H1 (cell line): ENCODE measurements around the gene MYADM. TPM values are rescaled to one million over a fixed set of nuclear protein-coding genes. Genes with fewer than 3 reads are reported as not detected.
A peak's percentile ranks its signal among the peaks of the same experiment; 100 is the strongest.

ENCODE experiments used
- CTCF ChIA-PET: fragments of 300-600 bp; sonication (Branson Sonifier 250); formaldehyde crosslinking; loops from one replicate; lab custom pipeline; 2021; ENCODE audit not compliant: partially characterized antibody; lab: Charles Lee
- POLR2A ChIA-PET: fragments of 300-600 bp; sonication (Branson Sonifier 250); formaldehyde crosslinking; loops from one replicate; lab custom pipeline; 2021; ENCODE audit warnings: inconsistent platforms; ENCODE audit not compliant: partially characterized antibody; lab: Charles Lee
- DNase-seq, 2 experiments: peaks; one replicate each; pipeline versions ENCODE4 v3.0.0 to v3.0.0-alpha.2; 2010 to 2022; ENCODE audit warnings: low spot score in 2 of 2, low read depth in 1 of 2, mixed read lengths in 1 of 2
- FAIRE-seq: peaks from 2 replicates; lab custom pipeline; 2011; peaks lifted over from hg19 to GRCh38; lab: Jason Lieb, UNC
- H2AFZ ChIP-seq: 2 replicates; pipeline ENCODE4 v1.8.1; 2012; ENCODE audit warnings: low read length, inconsistent platforms
- H2AK5ac ChIP-seq: 2 replicates; pipeline ENCODE4 v1.6.1; 2013; ENCODE audit warnings: low read depth, low read length
- H2BK120ac ChIP-seq: replicated peaks from 2 replicates; pipeline ENCODE3; 2013; ENCODE audit warnings: low read depth, low read length, inconsistent platforms
- H2BK12ac ChIP-seq: 2 replicates; pipeline ENCODE4 v1.6.1; 2013; ENCODE audit warnings: low read depth, low read length
- H2BK15ac ChIP-seq: 2 replicates; pipeline ENCODE4 v1.6.1; 2013; ENCODE audit warnings: low read length
- H2BK20ac ChIP-seq: 2 replicates; pipeline ENCODE4 v1.6.1; 2013; ENCODE audit warnings: low read length
- H2BK5ac ChIP-seq: 2 replicates; pipeline ENCODE4 v1.6.1; 2013; ENCODE audit warnings: low read depth, low read length
- H3K14ac ChIP-seq: 2 replicates; pipeline ENCODE4 v1.6.1; 2013; ENCODE audit warnings: inconsistent platforms; ENCODE audit not compliant: insufficient read length
- H3K18ac ChIP-seq: 2 replicates; pipeline ENCODE4 v1.6.1; 2013; ENCODE audit warnings: low read length; ENCODE audit errors: extremely low read depth
- H3K23ac ChIP-seq: 2 replicates; pipeline ENCODE4 v1.6.1; 2013; ENCODE audit warnings: inconsistent platforms; ENCODE audit not compliant: insufficient read length
- H3K23me2 ChIP-seq: 2 replicates; pipeline ENCODE4 v1.6.1; 2013; ENCODE audit warnings: low read depth, low read length
- H3K27ac ChIP-seq: 2 replicates; pipeline ENCODE4 v1.6.1; 2011; ENCODE audit warnings: low read depth, low read length, inconsistent platforms
- H3K27me3 ChIP-seq, 4 experiments: replicated peaks in 1 of 4; 1 replicate in 1 of 4; 2 replicates in 3 of 4; pipeline versions ENCODE4 v1.6.1 to v1.8.1; 2011 to 2013; ENCODE audit warnings: low read length in 3 of 4, mild to moderate bottlenecking in 3 of 4, inconsistent platforms in 2 of 4, mixed read lengths in 2 of 4, moderate library complexity in 1 of 4; ENCODE audit not compliant: control insufficient read depth in 3 of 4, insufficient read depth in 3 of 4; ENCODE audit errors: extremely low read depth in 1 of 4
- H3K36me3 ChIP-seq, 4 experiments: 2 replicates each; pipeline versions ENCODE4 v1.6.1 to v1.8.1; 2011 to 2013; ENCODE audit warnings: mild to moderate bottlenecking in 4 of 4, low read length in 3 of 4, moderate library complexity in 2 of 4, control low read depth in 1 of 4, inconsistent platforms in 1 of 4; ENCODE audit not compliant: insufficient read depth in 4 of 4, control insufficient read depth in 2 of 4
- H3K4ac ChIP-seq: replicated peaks from 2 replicates; pipeline ENCODE3; 2013; ENCODE audit warnings: low read length, low read depth, mixed read lengths, inconsistent platforms; ENCODE audit not compliant: insufficient read length
- H3K4me1 ChIP-seq, 4 experiments: replicated peaks in 1 of 4; 1 replicate in 1 of 4; 2 replicates in 3 of 4; pipeline versions ENCODE4 v1.6.1 to v1.8.1; 2011 to 2013; ENCODE audit warnings: low read length in 3 of 4, inconsistent platforms in 2 of 4, mixed read lengths in 1 of 4; ENCODE audit not compliant: insufficient read depth in 4 of 4, control insufficient read depth in 3 of 4
- H3K4me2 ChIP-seq, 2 experiments: 2 replicates each; pipeline versions ENCODE4 v1.6.1 to v1.8.1; 2011 to 2013; ENCODE audit warnings: low read depth in 2 of 2, low read length in 2 of 2, control low read depth in 1 of 2, inconsistent platforms in 1 of 2, mild to moderate bottlenecking in 1 of 2; ENCODE audit not compliant: insufficient read depth in 1 of 2
- H3K4me3 ChIP-seq, 4 experiments: fragments of 200-600, 300-600 bp in 1 of 4; sonication (generic), shearing (Covaris generic), sonication (Bioruptor Twin) in 1 of 4; 2 replicates each; pipeline versions ENCODE4 v1.5.1 to v1.8.1; 2011 to 2016; ENCODE audit warnings: low read length in 4 of 4, low read depth in 3 of 4, control low read depth in 2 of 4, inconsistent platforms in 2 of 4, mild to moderate bottlenecking in 2 of 4, mixed read lengths in 1 of 4, moderate library complexity in 1 of 4; ENCODE audit not compliant: insufficient read depth in 2 of 4; ENCODE audit errors: extremely low read depth in 1 of 4
- H3K56ac ChIP-seq: replicated peaks from 2 replicates; pipeline ENCODE3; 2013; ENCODE audit warnings: low read depth, mild to moderate bottlenecking, mixed read lengths, low read length, inconsistent platforms; ENCODE audit not compliant: insufficient read length
- H3K79me1 ChIP-seq: 2 replicates; pipeline ENCODE4 v1.6.1; 2013; ENCODE audit warnings: low read depth, low read length, control low read depth
- H3K79me2 ChIP-seq, 2 experiments: 2 replicates each; pipeline versions ENCODE4 v1.6.1 to v1.8.1; 2012 to 2013; ENCODE audit warnings: low read length in 2 of 2, mild to moderate bottlenecking in 2 of 2, inconsistent platforms in 1 of 2; ENCODE audit not compliant: insufficient read depth in 2 of 2, control insufficient read depth in 1 of 2
- H3K9ac ChIP-seq, 4 experiments: replicated peaks in 1 of 4; 1 replicate in 1 of 4; 2 replicates in 3 of 4; pipeline versions ENCODE4 v1.6.1 to v1.8.1; 2011 to 2013; ENCODE audit warnings: low read depth in 3 of 4, low read length in 3 of 4, control low read depth in 2 of 4, mild to moderate bottlenecking in 2 of 4, moderate library complexity in 2 of 4, inconsistent platforms in 1 of 4; ENCODE audit errors: extremely low read depth in 1 of 4
- H3K9me3 ChIP-seq, 2 experiments: 2 replicates each; pipeline versions ENCODE4 v1.6.1 to v1.8.1; 2012 to 2013; ENCODE audit warnings: mild to moderate bottlenecking in 2 of 2, moderate library complexity in 2 of 2, control low read depth in 1 of 2, inconsistent platforms in 1 of 2, low read depth in 1 of 2, low read length in 1 of 2, mixed read lengths in 1 of 2; ENCODE audit not compliant: insufficient read depth in 2 of 2
- H4K20me1 ChIP-seq, 2 experiments: replicated peaks in 1 of 2; 2 replicates each; pipeline versions ENCODE3 to v1.8.1; 2011 to 2013; ENCODE audit warnings: inconsistent platforms in 2 of 2, low read length in 2 of 2, mild to moderate bottlenecking in 1 of 2; ENCODE audit not compliant: insufficient read depth in 2 of 2, control insufficient read depth in 1 of 2
- H4K5ac ChIP-seq: 2 replicates; pipeline ENCODE4 v1.6.1; 2013; ENCODE audit warnings: low read length, low read depth, mixed read lengths, inconsistent platforms; ENCODE audit not compliant: insufficient read length
- H4K8ac ChIP-seq: 2 replicates; pipeline ENCODE4 v1.8.0; 2013; ENCODE audit warnings: mild to moderate bottlenecking, moderate library complexity, low read length, inconsistent platforms; ENCODE audit not compliant: insufficient read depth; ENCODE audit errors: extremely low read depth
- H4K91ac ChIP-seq: replicated peaks from 2 replicates; pipeline ENCODE3; 2013; ENCODE audit warnings: low read length, mixed read lengths, inconsistent platforms; ENCODE audit not compliant: insufficient read length
- EZH2 ChIP-seq: fragments of 200-600 bp; sonication (generic); IDR thresholded peaks from 2 replicates; pipeline ENCODE4 v1.7.1; 2012; ENCODE audit warnings: low read depth, mild to moderate bottlenecking, moderate library complexity, low read length, inconsistent platforms; ENCODE audit not compliant: severe bottlenecking
- HDAC6 ChIP-seq: IDR thresholded peaks from one replicate; pipeline ENCODE4 v1.7.1; 2012; ENCODE audit warnings: low read depth, mild to moderate bottlenecking, inconsistent platforms, low read length, moderate library complexity
- POLR2AphosphoS5 ChIP-seq: IDR thresholded peaks from 2 replicates; pipeline ENCODE4 v1.6.1; 2011; ENCODE audit warnings: low read depth, low read length
- POU5F1 ChIP-seq: IDR thresholded peaks from 2 replicates; pipeline ENCODE4 v1.6.1; 2011; ENCODE audit warnings: low read depth, mild to moderate bottlenecking, low read length, moderate library complexity
- SIX5 ChIP-seq: IDR thresholded peaks from 2 replicates; pipeline ENCODE4 v1.6.1; 2011; ENCODE audit warnings: mild to moderate bottlenecking, low read depth, low read length
- WGBS, 2 experiments: shearing (Covaris generic) in 1 of 2; methylation state at CpG; one replicate each; pipeline versions ENCODE4 v1.1.6 to v1.1.7; 2013 to 2015; ENCODE audit warnings: low lambda C conversion rate in 2 of 2, mixed read lengths in 2 of 2, inconsistent platforms in 1 of 2, low coverage in 1 of 2, missing lambda C conversion rate in 1 of 2; ENCODE audit not compliant: insufficient replicate concordance in 2 of 2, insufficient coverage in 1 of 2, insufficient read length in 1 of 2; ENCODE audit errors: extremely low coverage in 1 of 2, missing lambda C conversion rate in 1 of 2; 5-methylcytosine and 5-hydroxymethylcytosine counted together
- polyA plus RNA-seq, 7 experiments: library from polyadenylated mRNA; depleted of rRNA in 3 of 7; stranded (reverse) in 5 of 7; unstranded in 2 of 7; fragments of >200 nt in 5 of 7; fragments of 200-250 nt in 2 of 7; gene quantifications; 1 replicate in 5 of 7; 2 replicates in 1 of 7; 4 replicates in 1 of 7; pipeline versions ENCODE4 v1.2.1 to v1.2.3, GENCODE V29; 2011 to 2013; ENCODE audit warnings: missing spikeins in 2 of 7, mixed read lengths in 2 of 7
- total RNA-seq: library from RNA; stranded (reverse); fragmentation: NEBNext Ultra II Directional; extraction: Animal tissue kit (Norgen Biotek cat#: 25700); gene quantifications from 2 replicates; pipeline ENCODE4 v1.2.1, GENCODE V29; 2021
- TF ChIP-seq, protein P1 (sequence below): IDR thresholded peaks from 2 replicates; pipeline ENCODE4 v1.6.1; 2012; ENCODE audit warnings: inconsistent platforms

MYADM gene
- total and polyA plus RNA-seq, 2 of the 8 experiments (the other 6 are each of a cell fraction or from before 2014, with no cell fraction given): 70.1 to 74.2 TPM

DNA sequence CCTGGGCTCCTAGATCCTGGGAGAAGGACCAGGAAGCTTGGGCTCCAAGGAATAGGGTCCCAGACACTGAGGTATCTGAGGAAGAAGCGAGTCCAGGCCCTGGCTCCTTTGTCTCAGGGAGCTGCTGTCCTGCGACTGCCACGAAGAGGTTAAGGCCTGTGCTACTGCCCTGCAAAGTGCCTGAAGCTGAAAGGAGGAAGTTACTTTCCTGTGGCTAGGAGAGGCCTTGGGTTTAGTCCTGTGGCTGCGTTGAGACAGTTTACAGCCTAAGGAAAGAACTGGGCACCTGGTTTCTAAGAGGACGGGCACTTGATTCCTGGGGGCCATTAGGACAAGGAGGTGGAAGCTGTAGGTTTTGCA is 2.8 kb downstream of the MYADM start:
- H3K4me2 ChIP-seq: peak overlapping the region; percentile 58 to 87
- FAIRE-seq: no peak

More for the DNA sequence above, 2.8 kb downstream of the MYADM start:
- ChIA-PET CTCF (interaction anchor here (0.8 to 3.6 kb wide), 6 partner anchors 12 to 72 kb away, joined by 3 to 12 read pairs (median 6); partner anchors contain the start of gene PRKCG), POLR2A (interaction anchor here (0.6 to 4.1 kb wide), 11 partner anchors 8 to 225 kb away, joined by 3 to 46 read pairs (median 5); partner anchors contain the start of gene PRKCG)
- peaks cover 7 to 24% (median 14%) of the 10 kb centered on the region in 4 experiments; a peak in 6 of 8 replicates for H3K36me3 ChIP-seq
- 0 out of 2 replicates have a peak overlapping the region, but pooled peaks have one; percentile 61 for H2BK15ac ChIP-seq
- 0 out of 2 replicates have a peak overlapping the region, but pooled peaks have one; percentile 71 for H2BK5ac ChIP-seq
- no peak overlapping the region for H3K14ac ChIP-seq
- peak overlapping the region in 2 of 4 experiments; percentile 13 to 23; a peak in 3 of 7 replicates for H3K9ac ChIP-seq
- H3K23me2 ChIP-seq: peaks cover 16% of the 10 kb centered on the region; the same call in 1 of the 2 replicates
- peak overlapping the region in 2 of 4 experiments; percentile 11 to 76; a peak in 4 of 8 replicates for H3K4me3 ChIP-seq
- no peak overlapping the region; the same call in 1 of the 2 replicates for H4K8ac ChIP-seq
- 0 out of 2 replicates have a peak overlapping the region, but pooled peaks have one; percentile 40 for H2AK5ac ChIP-seq
- peaks cover 9% of the 10 kb centered on the region; the same call in 1 of the 2 replicates for H3K79me1 ChIP-seq
- H4K91ac ChIP-seq: no peak overlapping the region
- no peaks in the 10 kb centered on the region for H3K27me3 ChIP-seq
- H3K56ac ChIP-seq: no peak overlapping the region
- no peak overlapping the region for H2AFZ ChIP-seq
- 92% methylated on average over 5 of the region's 5 CpGs; no CpG with 5 or more reads in 1 of the 2 experiments for WGBS, 2 experiments
- no peak overlapping the region for H2BK120ac ChIP-seq
- H3K79me2 ChIP-seq: peaks cover 0 to 17% of the 10 kb centered on the region in 2 experiments; a peak in 1 of 4 replicates
- H2BK20ac ChIP-seq: no peak overlapping the region
- TF ChIP-seq POLR2AphosphoS5: no peak; the same call in 1 of the 2 replicates
- TF ChIP-seq SIX5: no peak
- TF ChIP-seq HDAC6: no peak
- TF ChIP-seq, protein P1, sequence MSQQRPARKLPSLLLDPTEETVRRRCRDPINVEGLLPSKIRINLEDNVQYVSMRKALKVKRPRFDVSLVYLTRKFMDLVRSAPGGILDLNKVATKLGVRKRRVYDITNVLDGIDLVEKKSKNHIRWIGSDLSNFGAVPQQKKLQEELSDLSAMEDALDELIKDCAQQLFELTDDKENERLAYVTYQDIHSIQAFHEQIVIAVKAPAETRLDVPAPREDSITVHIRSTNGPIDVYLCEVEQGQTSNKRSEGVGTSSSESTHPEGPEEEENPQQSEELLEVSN: no peak
- no peak for TF ChIP-seq EZH2
- TF ChIP-seq POU5F1: no peak
- no peak overlapping the region for H3K4ac ChIP-seq
- peaks cover 0 to 11% (median 7%) of the 10 kb centered on the region in 4 experiments; a peak in 6 of 7 replicates for H3K4me1 ChIP-seq
- H3K23ac ChIP-seq: no peak overlapping the region
- peak overlapping the region; percentile 60; the same call in 1 of the 2 replicates for H2BK12ac ChIP-seq
- no peak overlapping the region for H3K18ac ChIP-seq
- H4K5ac ChIP-seq: no peak overlapping the region
- no peak for DNase-seq
- no peaks in the 10 kb centered on the region for H3K9me3 ChIP-seq
- peak overlapping the region; percentile 49; the same call in 1 of the 2 replicates for H3K27ac ChIP-seq
- peaks cover 6 to 9% of the 10 kb centered on the region in 2 experiments for H4K20me1 ChIP-seq
